Measurements from ENCODE around the gene MRM2.

Gene MRM2

DNA sequence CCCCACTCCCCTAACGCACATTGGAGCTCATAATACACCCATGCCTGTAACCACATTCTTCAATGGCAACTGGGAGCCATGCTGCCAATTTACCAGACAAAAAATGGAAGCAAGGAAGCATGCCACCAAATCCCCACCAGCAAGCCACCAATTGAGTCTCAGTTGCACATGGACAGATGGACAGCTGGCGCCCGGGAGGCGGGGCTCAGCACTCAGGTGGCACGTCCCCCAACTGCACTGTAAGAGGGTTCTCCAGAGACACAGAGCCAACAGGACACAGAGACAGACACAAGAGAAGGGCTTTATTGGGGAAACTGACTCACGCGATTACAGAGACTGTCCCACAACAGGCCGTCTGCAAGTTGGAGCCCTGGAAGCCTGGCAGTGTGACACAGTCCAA, 11.8 kb downstream of the MRM2 start:
- in situ Hi-C loops (cut with HindIII; ENCODE audit: low pct_ligation_motif_present, low pct_unique_long_range_greater_than_20kb, low sequenced_read_pairs): no loop called here
- no peak for DNase-seq

DNA sequence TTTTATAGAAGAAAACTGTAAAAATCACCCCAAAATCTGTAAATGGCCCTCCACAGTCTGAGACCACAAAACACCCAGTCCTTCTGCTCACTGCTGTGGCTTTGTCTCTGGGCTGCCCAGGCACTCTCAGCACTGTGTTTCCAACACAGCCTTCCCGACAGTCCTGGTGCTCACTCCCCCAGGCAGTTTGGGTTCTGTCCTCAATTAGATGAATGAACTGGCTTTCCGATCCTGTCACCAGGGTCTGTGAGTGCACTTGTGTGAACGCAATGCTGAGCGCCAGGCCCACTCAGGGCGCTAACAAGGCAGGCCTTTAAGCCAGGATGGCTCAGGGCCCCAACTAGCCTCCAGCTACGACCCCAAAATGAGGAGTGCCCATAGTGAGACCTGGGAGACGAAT, 12.5 kb downstream of the MRM2 start:
- in situ Hi-C loops (cut with HindIII; ENCODE audit: low pct_ligation_motif_present, low pct_unique_long_range_greater_than_20kb, low sequenced_read_pairs): no loop called here
- DNase-seq: no peak

DNA sequence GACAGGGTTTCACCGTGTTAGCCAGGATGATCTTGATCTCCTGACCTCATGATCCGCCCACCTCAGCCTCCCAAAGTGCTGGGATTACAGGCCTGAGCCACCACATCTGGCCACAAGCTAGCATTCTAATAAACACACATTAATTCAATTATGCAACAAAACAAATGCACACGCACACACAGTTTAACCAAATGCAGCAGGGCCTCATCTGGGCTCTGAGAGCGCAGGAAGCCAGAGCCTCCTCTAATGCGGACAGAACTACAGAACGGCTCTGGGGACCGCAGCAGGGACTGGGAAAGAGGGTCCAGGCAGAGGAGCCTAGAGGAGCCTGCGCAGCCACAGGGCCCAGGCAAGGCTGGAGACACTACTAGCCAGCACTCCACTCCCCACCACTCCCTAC, 13.1 kb downstream of the MRM2 start:
- DNase-seq: no peak
- in situ Hi-C loops (cut with HindIII; ENCODE audit: low pct_ligation_motif_present, low pct_unique_long_range_greater_than_20kb, low sequenced_read_pairs): no loop called here

DNA sequence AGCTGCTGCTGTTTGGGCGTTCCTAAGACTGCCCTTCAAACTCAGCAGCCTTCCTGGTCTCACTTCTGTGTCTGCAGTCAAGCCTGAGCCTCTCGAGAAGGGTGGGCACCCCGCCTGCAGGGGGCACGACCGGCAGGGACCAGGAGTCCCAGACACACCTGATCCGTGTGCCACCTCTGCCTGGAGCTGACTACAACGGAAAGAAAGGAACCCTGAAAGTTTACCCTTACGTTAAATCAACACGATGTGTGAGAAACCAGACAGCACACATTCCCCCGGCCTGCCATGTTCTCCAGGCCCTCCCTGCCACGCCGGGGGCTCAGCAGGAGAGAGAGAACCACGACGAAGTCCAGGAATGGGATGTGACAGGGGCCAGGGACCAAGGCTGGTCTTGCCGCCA, 14.3 kb downstream of the MRM2 start:
- in situ Hi-C loops (cut with HindIII; ENCODE audit: low pct_ligation_motif_present, low pct_unique_long_range_greater_than_20kb, low sequenced_read_pairs): no loop called here
- no peak for DNase-seq

DNA sequence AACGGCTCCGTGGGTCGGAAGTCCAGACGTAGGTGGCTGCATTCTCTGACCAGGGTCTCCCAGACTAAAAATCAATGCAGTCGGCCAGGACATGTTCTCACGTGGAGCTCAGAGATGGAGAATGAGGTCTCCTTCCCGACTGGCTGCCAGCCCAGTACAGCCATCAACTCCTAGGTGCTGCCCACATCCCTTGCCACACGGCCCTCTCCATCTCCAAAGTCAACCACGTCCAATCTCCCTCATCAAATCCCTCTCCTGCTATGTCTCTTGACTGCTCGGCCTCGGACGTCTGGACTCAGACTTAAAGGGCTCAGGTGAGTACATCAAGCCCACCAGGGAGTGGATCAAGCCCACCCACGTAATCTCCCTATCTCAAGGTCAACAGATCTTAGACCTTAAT, 16.2 kb downstream of the MRM2 start:
- no peak for DNase-seq
- in situ Hi-C loops (cut with HindIII; ENCODE audit: low pct_ligation_motif_present, low pct_unique_long_range_greater_than_20kb, low sequenced_read_pairs): no loop called here

DNA sequence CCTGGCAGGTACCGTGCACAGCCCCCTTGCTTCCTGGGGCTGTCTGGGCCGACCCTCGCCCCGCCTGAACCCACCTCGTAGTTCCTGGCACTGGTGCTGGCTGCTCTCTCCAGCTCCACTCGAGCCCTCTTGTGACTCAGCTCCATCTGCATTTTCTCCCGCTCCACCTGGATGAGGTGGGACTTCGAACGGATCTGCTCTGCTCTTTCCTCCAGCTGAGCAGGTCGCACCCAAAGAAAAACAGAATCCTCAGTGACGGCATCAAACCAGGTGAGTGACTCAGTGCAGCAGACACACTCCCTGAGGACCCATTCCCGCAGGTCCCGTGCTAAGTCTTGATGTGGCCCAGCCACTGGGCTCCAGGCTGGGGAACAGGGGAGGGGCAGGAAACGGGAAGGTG, 16.7 kb downstream of the MRM2 start:
- no peak for DNase-seq
- in situ Hi-C loops (cut with HindIII; ENCODE audit: low pct_ligation_motif_present, low pct_unique_long_range_greater_than_20kb, low sequenced_read_pairs): no loop called here

DNA sequence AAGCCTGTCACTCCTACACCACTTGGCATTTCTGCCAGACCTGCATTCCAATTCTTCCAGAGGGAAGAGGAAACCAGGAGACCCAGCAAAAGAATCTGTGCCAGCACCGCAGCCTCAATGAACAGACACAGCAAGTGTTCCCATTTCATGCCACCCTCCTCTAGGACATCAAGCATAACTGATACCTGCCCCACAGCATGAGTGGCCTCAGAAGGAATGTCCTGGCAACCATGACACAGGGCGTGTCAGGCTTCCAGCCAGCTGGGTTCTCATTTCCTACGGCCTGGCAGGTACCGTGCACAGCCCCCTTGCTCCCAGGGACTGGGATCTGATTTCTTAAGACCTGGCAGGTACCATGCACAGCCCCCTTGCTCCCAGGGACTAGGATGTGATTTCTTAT, 17.1 kb downstream of the MRM2 start:
- no peak for DNase-seq
- in situ Hi-C loops (cut with HindIII; ENCODE audit: low pct_ligation_motif_present, low pct_unique_long_range_greater_than_20kb, low sequenced_read_pairs): no loop called here

DNA sequence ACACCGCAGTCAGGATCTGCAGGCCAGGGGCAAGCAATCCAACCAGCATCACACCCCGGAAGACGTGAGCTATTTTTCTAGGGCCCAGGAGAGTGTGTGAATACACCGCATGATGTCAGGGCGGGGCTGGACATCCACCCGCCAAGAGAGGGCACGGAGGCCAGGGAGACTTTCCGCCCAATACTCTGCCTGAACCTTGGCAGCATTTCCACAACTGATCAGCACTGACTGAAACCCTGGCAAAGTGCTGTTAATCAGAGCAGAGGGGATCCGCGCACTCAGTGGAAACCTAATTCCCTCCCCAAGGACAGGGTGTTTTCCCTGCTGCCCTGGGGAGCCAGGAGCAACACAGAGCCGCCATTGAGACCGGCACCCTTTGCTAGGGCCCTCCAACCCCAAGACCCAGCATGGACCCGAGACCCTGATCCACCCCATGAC, 17.5 kb downstream of the MRM2 start:
- in situ Hi-C loops (cut with HindIII; ENCODE audit: low pct_ligation_motif_present, low pct_unique_long_range_greater_than_20kb, low sequenced_read_pairs): no loop called here
- no peak for DNase-seq

DNA sequence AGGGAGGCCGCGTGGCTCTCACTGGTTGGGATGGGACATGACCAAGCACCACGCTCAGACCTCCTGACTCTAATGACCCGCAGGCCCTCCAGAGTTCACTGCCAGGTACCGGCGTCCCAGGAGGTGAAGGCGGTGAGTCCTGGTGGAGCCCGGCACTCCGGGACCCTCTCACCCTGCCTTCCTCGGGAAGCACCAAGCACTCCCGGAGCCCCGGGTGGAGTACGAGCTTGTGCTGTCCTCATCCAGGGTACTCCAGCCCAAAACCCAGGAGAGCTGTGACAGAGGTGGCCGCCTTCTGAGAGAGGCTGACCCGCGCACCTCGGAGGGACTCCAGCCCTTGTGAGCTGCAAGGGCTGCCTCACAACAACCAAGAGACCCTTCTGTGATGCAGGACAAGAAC, 18.7 kb downstream of the MRM2 start:
- in situ Hi-C loops (cut with HindIII; ENCODE audit: low pct_ligation_motif_present, low pct_unique_long_range_greater_than_20kb, low sequenced_read_pairs): no loop called here

DNA sequence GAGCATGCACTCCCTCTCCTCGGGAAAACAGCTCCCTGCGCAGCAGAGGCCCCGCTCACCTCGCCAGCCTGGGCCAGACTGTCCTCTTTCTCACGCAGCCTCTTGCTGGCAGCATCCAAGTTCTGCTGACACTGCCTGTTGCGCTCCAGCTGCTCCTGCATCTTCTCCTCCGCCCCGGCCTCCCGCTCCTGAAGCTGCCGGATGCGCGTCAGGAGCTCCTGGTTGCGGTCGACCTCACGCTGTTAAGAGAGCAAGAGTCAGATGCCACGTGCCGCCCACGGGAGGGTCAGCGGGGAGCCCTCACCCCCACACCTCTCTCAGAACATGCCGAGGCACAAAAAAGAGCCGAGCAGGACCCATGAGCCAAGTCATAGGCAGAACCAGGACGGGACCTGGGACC, 19.5 kb downstream of the MRM2 start:
- DNase-seq: no peak
- in situ Hi-C loops (cut with HindIII; ENCODE audit: low pct_ligation_motif_present, low pct_unique_long_range_greater_than_20kb, low sequenced_read_pairs): no loop called here

More for the DNA sequence above, 18.7 kb downstream of the MRM2 start:
- DNase-seq: no peak

DNA sequence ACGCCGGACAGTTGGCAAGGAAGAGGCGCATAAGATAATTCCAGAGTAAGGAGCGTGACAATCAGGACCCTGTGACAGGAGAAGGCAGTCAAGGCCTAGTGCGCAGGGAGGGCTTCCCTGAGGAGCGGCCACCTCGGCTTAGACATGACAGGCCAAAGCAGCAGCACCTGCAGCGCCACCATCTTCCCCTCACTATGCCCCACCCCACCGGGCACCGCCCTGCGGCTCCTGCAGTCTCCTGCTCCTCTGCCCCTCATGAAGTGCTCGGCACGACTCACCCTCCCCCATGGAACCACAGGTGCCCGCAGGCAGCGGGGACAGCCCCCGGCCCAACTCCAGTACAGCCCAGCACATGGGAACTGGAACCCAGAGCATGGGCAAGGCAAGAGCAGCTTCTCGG, 21.1 kb downstream of the MRM2 start:
- in situ Hi-C loops (cut with HindIII; ENCODE audit: low pct_ligation_motif_present, low pct_unique_long_range_greater_than_20kb, low sequenced_read_pairs): no loop called here
- DNase-seq: no peak

DNA sequence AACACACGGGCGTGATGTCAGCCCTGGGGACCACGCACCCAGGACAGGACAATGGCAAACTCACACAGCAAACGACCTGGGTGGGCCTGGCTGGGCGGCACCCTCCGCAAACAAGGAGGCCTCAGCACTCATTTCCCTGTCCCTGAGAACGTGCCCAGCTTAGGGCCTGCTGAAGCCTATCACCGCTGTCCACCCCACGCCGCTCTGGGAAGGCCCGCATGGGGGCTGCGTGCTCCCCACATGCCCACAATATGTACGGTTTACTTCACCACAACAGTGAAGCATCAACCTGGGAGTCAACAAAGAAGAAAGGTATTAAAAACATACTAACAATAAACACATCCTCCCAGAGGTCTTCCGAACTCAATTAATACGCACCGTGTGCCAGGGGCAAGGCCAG, 21.5 kb downstream of the MRM2 start:
- DNase-seq: no peak
- in situ Hi-C loops (cut with HindIII; ENCODE audit: low pct_ligation_motif_present, low pct_unique_long_range_greater_than_20kb, low sequenced_read_pairs): no loop called here

DNA sequence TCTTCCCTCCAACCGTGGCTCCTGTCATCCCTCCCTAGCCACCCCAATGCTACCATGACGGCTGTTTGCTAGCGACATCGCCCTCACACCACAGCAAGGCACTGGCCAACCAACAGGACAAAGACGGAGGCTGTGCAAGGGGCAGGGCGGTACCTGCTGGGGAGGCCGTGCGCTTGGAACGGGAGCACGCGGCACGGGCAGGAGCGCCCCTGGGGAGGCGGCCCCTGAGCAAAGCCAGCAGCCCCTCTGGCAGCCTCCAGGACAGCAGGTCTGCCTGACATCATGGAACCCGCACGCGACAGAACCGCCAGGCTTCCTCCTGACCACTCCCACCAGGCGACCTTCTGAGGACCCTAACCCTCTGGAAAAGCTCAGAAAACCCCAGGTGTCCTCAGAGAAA, 22.0 kb downstream of the MRM2 start:
- in situ Hi-C loops (cut with HindIII; ENCODE audit: low pct_ligation_motif_present, low pct_unique_long_range_greater_than_20kb, low sequenced_read_pairs): no loop called here
- no peak for DNase-seq

DNA sequence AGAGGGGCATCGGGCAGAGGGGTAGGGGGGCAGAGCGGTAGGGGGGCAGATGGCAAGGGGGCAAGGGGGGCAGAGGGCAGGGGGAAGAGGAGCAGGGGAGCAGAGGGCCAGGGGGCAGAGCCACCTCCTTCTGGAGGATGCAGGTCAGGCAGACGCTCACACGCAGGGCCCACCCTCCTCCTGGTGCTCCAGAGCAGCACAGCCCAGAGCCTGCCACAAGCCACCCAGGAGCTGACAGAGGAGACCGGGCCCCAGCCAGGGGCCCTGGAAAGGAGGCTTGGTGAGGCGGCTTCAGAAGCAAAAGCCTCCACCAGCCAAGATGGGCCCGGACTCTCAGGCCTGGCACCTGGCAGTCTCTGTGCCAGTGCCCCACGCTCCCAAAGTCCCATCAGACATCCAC, 22.4 kb downstream of the MRM2 start:
- in situ Hi-C loops (cut with HindIII; ENCODE audit: low pct_ligation_motif_present, low pct_unique_long_range_greater_than_20kb, low sequenced_read_pairs): no loop called here
- no peak for DNase-seq

DNA sequence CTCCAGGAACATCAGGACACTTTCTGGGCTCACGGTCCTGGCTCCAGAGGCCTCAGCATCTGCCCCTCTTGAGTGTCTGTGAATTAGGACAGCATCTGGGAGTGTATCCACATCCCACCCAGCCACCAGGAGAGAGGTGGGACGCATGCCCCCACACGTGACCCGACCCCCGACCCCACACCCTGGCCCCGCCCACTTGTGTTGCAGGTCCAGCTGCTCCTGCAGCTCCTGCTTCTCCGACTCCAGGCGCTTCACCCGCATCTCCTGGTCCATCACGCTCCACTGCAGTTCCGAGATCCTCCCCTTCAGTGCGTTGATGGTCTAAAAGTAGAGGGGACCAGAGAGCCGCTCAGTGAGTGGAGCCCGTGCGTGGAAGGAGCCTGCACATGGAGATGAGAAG, 22.9 kb downstream of the MRM2 start:
- in situ Hi-C loops (cut with HindIII; ENCODE audit: low pct_ligation_motif_present, low pct_unique_long_range_greater_than_20kb, low sequenced_read_pairs): no loop called here
- no peak for DNase-seq

DNA sequence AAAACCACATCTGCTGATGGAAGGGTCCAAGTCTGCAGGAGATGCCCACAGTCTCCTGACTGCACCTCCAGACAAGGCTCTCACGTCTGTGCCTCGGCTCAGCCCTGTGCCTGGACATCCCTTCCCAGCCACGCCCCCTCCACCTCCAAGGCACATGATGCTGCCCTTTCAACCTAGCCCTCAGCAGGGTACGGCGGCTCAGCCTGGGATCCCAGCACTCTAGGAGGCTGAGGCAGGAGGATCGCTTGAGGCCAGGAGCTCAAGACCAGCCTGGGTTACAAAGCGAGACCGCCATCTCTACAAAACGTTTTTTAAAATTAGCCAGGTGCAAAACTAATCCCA, 23.6 kb downstream of the MRM2 start:
- DNase-seq: no peak
- in situ Hi-C loops (cut with HindIII; ENCODE audit: low pct_ligation_motif_present, low pct_unique_long_range_greater_than_20kb, low sequenced_read_pairs): no loop called here

DNA sequence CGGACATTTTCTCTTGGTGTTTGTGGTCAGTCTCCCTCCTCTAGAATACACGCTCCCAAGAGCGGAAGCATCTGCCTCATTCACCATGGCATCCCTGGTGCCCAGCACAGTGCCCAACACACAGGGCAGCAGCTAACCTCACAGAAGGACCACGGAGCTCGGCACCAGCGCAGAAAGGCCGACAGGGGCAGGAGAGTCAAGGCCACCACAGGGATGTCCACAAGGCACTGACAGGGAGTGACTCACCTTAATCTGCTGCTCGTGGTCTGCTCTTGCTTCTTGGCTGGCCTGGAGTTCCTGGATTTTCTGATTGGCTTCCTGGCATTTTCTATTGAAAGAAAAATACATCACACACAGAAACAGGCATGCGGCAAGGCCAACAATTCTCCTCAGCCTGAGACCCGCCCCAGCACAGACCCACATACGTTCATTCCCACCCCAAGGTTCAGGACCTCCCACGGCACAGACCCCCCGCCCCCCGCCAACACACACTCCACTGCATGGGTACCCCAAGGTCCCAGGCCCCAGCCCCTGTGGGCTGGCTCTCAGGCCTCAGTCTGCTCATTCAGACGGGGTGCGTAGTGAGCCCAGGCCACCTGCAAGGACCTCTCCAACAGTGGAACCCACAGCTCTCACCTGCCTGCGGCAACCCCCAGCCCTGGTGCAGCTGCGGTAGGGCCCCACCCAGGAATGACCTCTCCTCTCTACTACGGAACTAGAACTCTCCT, 24.1 kb downstream of the MRM2 start:
- no peak for DNase-seq
- in situ Hi-C loops (cut with HindIII; ENCODE audit: low pct_ligation_motif_present, low pct_unique_long_range_greater_than_20kb, low sequenced_read_pairs): no loop called here

DNA sequence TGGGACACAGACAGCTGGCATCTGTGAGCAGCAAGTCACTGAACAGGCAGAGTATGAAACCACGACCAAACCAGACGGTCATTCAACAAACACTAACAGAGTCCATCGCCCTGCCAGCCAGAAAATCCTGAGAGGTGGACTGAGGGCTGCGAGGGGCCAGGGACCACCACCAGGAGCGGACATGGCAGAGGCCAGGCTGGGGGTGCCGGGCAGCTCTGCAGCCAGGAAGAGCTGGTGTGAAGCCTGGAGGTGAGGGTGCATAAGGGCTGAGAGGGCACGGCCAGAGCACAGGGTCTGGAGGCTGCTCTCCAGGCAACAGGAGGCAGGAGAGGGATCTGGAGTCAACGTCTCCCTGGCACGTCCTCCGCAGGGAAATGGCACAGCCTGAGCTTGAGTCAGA, 24.8 kb downstream of the MRM2 start:
- in situ Hi-C loops (cut with HindIII; ENCODE audit: low pct_ligation_motif_present, low pct_unique_long_range_greater_than_20kb, low sequenced_read_pairs): no loop called here
- DNase-seq: no peak

DNA sequence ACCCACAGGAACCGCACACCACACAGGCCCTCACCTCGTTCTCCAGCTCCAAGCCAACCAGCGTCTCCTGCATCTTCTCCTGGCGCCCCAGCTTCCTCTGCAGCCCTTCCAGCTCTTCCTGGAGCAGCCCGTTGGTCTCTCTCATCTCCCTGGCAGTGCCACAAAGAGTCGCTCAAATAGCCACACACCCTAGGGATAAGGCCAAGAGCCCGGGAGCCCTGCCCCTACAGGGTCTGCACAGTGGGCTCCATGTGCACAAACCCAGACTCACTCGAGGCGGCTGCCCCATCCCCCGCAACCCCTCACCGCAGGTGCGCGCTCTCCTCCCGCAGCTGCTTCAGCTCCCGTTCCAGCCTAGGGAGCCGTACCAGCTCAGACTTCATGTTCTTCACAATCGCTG, 26.2 kb downstream of the MRM2 start:
- in situ Hi-C loops (cut with HindIII; ENCODE audit: low pct_ligation_motif_present, low pct_unique_long_range_greater_than_20kb, low sequenced_read_pairs): no loop called here
- no peak for DNase-seq

DNA sequence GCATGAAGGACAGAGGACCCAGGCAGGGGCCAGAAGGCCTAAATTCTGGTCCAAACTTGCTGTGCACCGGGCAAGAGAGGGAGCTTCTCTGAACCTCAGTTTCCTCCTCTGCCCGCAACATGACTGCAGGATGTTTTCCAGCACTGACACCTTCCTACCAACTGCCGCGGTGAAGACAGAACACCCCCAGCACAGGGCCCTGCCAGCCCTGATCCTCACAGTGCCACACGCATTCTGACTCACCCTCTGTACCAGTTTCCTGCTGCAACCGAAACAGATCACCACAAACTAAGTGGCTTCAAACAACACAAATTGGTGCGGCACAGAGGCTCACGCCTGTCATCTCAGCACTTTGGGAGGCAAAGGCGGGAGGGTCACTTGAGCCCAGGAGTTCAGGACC, 27.4 kb downstream of the MRM2 start:
- in situ Hi-C loops (cut with HindIII; ENCODE audit: low pct_ligation_motif_present, low pct_unique_long_range_greater_than_20kb, low sequenced_read_pairs): no loop called here
- DNase-seq: no peak

DNA sequence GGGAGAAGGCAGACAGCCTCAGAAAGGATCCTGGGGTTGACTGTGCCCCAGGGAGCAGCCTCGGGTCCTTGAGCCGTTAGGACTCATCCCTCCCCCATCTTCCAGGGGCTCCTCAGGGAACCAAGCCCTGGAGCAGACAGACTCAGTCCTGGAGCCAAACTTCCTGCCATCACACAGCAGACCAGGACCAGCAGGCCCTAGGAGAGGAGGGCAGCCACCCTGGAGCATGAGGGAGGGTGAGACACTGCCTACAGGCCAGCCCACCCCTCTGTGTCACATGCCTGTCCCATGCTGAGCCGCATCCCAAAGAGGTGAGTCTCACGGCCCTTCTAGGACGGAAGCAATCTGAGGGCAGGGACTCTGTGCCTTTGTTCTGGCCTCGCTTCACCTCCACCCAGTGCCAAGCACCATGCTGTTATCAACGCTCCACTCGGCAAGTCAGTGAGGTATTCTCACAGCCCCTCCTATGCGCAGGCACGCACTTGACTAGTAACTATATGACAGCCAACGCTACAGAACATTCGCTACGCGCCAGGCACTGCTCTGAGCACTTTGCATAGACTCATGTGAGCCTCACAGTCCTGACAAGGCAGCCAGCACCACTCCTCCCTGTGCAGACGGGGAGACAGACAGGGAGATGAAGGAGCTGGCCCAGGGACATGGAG, 28.3 kb downstream of the MRM2 start:
- DNase-seq: no peak
- in situ Hi-C loops (cut with HindIII; ENCODE audit: low pct_ligation_motif_present, low pct_unique_long_range_greater_than_20kb, low sequenced_read_pairs): no loop called here
